ENCODE data around the gene CTDSPL. TPM values are rescaled to one million over a fixed set of nuclear protein-coding genes. Genes with fewer than 3 reads are reported as not detected.

CTDSPL gene
- polyA plus RNA-seq, 3 donors = 94.0 to 114 (median 104) TPM

DNA sequence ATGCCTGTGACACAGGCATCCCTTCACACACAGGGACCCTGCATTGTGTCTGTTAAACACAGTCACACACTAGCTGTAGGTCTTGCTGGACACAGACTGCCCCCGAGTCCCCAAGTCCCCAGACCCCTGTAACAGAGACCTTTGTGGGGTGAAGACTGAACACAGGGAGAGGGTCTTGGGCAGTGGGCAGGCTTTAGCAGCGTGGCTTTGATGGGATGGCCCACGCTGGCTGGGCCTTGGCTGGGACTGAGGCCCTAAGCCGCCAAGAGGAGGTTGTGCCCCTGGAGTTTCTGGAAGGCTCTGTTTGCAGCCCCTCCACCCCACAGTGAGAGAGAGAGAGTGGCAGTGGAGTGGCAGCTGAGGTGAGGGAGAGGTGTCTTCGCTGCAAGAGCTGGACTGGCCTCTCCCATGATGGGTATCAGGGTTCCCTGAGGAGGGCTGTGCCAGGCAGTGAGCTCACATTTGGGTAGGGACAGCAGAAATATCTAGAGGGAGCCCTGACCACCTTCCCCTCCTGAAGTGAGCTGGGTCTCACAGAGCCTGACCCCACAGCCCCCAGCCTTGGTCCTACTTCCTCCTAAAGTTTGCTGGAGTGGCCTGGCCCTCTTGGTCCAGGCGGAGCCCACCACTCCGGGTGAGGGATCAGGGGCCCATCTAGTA, 128.3 kb downstream of the CTDSPL start:
- no peak for DNase-seq (ENCODE audit: extremely low read depth in 1 of 11, low read depth in 9 of 11, low spot score in 4 of 11)

DNA sequence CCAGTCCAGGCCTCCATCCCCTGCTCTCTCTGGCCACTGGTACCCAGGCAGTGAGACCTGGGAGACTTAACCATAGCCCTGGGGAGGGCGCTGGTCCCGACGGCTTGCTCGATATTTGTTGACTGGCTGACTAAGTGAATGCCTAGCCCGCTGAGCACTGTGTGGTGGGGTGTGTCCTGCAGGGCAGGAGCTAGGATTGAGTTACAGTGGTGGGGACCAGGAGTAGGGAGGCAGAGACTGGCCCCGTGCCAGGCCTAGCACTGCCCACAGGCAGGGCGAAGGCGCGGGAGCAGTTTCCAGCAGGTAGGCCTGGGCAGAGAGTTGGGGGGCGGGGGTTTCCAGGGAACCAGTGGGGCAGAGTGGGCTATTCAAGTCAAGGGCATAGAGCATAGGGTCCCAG, 128.8 kb downstream of the CTDSPL start, which contains the start of gene VILL:
Gene VILL, plus strand, starts transcription at position 260 of the 400 bp plus-strand sequence. CDS start 2,887 bp downstream, outside the sequence.
- DNase-seq (ENCODE audit: extremely low read depth in 1 of 11, low read depth in 9 of 11, low spot score in 4 of 11) = peak in 4 of 11 donors; percentile 29 to 42 (median 37)

DNA sequence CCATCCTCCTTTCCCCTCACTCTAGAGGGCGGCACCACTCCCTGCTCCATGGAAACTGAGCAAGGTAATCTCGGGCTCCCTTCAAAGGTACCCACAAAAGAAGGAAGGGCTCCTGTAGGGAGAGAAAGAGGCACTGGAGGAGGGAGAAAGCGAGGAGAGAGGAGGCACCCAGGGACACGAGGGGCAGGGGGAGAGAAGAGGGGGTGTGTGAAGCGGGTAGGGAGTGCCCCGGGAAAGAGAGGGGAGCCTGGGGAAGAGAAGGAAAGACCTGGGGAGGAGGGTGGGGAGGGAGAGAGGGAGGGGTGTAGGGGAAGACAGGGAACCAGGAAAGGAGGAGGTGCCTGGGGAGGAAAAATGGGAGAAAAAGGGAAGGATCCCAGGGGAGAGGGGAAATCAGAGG, 129.4 kb downstream of the CTDSPL start:
- no peak for DNase-seq (ENCODE audit: extremely low read depth in 1 of 11, low read depth in 9 of 11, low spot score in 4 of 11)

DNA sequence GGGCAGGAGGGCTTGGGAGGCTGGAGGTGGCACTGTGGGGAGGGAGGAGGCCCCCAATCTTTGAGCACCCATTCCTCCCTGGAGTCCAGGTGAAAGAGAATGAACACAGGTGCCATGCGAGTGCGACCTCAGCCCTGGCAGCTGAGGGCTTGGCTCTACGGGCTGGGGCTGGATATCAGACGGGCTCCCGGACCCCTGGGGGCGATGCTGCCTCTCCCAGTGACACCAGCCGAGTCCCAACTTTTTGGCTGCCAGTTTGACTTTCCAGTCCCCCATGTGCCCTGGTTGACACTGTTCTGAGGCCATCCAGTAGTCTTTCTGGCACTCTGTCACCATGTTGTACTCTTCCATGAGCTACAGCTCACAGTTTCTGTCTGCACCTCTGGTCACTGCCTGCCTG, 130.1 kb downstream of the CTDSPL start:
- no peak for DNase-seq (ENCODE audit: extremely low read depth in 1 of 11, low read depth in 9 of 11, low spot score in 4 of 11)

DNA sequence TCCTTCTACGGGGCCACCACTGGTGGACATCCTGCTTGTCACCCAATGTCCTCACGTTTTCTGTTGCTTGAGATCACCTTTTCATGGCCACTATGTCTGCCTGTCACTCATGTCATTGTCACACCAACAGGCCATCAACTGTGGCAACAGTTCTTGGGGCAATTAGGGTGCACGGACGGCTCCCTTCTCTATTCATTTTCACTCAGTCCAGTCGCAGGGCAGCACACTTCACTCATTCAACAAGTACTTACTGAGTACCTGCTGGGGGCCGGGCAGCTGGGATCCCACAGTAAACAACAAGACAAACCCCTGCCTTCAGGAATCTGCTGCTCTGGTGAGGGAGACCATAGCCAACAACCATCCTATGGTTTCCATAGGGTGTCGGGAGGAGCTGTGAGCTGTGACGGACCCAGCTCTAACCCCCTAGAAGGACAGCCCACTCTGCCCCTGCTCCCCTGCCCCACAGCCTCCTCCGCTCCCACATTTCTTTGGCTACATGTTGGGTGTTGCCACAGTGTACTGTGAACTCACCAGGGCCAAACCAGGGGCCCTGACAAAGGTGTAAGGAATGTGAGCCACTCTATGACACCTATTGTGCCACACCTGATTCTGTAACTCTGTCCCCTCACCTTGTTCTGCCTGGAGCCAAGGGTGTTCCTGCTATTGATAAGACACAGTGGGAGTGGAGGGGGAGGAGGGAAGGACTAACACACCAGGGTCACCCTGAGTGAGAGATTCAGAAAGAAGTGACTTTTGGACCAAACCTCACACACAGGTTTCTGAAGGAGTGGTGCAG, 130.8 kb downstream of the CTDSPL start:
- no peak for DNase-seq (ENCODE audit: extremely low read depth in 1 of 11, low read depth in 9 of 11, low spot score in 4 of 11)

DNA sequence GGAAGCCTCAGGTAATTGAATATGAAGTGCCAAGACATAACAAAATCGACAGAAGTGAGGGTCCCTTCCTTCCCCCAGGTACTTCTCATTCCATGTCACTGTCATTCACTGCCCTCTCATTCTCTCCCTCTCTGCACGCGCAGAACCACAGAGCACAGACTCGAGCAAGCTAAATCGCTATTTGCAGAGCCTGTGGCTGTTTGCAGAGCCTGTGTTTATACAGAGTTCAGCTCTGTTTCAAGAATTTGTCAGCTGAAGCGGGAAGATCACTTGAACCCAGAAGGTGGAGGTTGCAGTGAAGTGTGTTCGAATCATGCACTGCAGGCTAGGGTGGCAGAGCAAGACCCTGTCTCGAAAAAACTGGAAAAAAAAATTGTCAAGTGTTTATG, 131.4 kb downstream of the CTDSPL start:
- no peak for DNase-seq (ENCODE audit: extremely low read depth in 1 of 11, low read depth in 9 of 11, low spot score in 4 of 11)

DNA sequence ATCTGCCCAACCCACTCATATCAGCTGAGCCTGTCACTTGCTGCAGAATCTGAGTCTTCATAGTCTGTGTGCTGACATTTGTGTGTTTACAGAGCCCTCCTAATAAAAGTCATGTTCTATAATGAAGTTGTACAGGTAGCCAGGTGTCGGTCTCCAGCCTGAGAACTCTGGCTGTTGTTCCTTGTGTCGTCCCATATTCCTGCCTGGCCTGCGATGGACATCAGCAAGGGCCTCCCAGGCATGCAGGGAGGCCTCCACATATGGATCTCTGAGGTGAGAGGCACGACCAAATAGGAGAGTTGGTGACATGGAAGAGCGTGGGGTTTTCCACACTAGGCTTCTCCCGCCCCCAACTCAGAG, 131.8 kb downstream of the CTDSPL start:
- no peak for DNase-seq (ENCODE audit: extremely low read depth in 1 of 11, low read depth in 9 of 11, low spot score in 4 of 11)

DNA sequence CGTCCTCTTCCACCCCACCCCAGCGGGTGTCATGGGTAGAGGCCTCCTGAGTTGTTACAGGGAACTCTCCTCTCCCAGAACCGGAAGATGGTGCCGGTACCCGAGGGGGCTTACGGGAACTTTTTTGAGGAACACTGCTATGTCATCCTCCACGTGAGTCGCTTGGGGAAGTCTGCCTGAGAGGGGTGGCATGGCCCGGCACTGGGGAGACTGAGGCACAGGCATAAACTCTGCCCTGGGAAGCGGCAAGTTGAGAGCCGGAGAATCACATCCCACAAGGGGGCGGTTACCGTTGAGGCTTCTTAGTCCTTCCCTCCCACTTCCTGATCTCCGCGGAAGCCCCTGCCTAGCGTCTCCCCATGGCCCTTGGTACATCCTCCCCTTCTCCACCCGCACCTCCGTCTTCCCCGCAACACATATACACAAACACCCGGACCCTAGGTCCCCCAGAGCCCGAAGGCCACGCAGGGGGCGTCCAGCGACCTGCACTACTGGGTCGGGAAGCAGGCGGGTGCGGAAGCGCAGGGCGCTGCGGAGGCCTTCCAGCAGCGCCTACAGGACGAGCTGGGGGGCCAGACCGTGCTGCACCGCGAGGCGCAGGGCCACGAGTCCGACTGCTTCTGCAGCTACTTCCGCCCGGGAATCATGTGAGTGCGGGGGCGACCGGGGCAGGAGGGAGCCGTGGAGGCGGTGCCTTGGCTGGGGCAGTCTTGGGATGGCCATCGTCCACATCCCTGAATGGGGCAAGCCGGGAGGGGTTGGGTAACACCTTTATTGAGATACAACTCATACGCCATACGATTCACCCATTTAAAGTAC, 132.3 kb downstream of the CTDSPL start:
- DNase-seq (ENCODE audit: extremely low read depth in 1 of 11, low read depth in 9 of 11, low spot score in 4 of 11) = peak in 9 of 11 donors; percentile 44 to 59 (median 50)

DNA sequence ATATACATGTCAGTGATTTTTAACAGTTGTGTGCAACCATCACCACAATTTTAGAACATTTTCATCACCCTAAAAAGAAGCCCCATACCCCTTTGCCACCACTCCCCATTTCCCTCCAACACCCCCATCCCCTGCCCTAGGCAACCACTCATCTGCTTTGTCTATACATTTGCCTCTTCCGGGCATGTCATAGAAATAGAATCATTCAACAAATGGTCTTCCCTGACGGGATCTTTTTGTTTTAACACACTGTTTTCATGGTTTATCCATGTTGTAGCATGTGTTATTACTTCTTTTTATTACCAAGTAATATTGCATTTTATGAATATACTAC, 132.9 kb downstream of the CTDSPL start:
- no peak for DNase-seq (ENCODE audit: extremely low read depth in 1 of 11, low read depth in 9 of 11, low spot score in 4 of 11)

DNA sequence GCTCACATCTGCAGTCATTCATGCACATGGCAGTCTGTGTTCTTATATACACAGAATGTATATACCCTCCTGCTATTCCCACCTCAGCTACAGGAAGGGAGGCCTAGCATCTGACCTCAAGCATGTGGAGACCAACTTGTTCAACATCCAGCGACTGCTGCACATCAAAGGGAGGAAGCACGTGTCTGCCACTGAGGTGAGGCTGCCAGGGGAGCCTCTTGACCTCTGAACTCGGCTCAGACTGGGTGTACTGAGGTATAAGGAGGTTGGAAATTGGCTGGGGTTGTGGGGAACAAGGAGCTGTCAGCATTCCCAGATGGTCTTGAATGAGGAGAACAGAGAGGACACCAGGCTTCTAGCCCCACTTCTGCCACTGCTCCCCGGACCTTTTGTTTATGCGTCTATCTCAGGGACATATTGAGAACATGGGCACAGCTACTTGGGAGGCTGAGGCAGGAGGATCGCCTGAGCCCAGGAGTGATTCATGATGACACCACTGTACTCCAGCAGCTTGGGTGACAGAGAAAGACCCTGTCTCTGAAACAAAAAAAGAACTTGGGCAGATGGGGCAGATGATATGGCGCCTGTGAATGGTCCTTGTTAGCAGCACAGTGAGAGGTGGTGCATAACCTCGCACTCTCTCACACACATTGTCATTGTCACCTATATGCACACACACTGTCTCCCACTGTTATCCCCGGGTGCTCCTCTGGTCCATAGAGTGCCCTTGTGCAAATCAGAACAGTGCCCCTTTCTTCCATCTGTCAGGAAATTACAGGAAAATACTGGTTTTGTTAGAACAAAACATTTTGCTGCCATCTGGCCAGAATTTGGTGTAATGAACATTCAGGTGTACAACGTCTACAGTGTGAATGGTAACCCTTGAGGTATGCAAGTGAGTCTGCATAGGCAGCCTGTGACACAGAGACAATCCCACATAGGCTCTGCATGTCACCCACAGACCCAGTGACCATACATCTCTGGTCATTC, 134.3 kb downstream of the CTDSPL start:
- DNase-seq (ENCODE audit: extremely low read depth in 1 of 11, low read depth in 9 of 11, low spot score in 4 of 11) = no peak

DNA sequence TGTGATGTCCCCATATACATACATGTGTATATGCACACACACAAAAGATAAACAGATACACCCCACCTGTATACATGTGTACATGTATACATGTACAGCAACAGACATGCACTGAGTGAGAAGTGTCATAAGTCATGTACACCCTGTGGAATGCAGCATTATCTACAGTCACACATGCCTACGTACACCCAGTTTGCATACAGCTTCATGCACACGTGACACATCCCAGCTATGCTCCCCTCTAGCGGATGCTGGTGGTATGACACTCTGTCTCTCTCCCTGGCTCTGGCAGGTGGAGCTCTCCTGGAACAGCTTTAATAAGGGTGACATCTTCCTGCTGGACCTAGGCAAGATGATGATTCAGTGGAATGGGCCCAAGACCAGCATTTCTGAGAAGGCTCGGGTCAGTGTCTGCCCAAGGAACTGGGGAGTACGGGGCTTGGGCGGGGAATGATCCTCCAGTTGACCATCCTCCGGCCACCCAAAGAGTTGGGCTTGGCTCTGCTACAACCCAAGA, 135.2 kb downstream of the CTDSPL start:
- peak in 10 of 11 donors; percentile 51 to 82 (median 64) for DNase-seq (ENCODE audit: extremely low read depth in 1 of 11, low read depth in 9 of 11, low spot score in 4 of 11)

DNA sequence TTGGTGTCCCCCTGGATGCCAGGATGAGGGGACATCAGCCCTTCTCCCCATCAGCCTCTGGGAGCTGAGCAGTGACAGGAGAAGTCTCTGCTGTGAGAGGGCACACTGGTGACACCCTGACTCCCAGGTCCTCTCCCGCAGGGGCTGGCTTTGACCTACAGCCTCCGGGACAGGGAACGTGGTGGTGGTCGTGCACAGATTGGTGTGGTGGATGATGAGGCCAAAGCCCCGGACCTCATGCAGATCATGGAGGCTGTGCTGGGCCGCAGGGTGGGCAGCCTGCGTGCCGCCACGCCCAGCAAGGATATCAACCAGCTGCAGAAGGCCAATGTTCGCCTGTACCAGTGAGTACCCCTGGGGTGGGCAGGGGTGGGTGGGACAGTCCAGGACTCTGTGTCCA, 135.7 kb downstream of the CTDSPL start:
- DNase-seq (ENCODE audit: extremely low read depth in 1 of 11, low read depth in 9 of 11, low spot score in 4 of 11) = no peak

DNA sequence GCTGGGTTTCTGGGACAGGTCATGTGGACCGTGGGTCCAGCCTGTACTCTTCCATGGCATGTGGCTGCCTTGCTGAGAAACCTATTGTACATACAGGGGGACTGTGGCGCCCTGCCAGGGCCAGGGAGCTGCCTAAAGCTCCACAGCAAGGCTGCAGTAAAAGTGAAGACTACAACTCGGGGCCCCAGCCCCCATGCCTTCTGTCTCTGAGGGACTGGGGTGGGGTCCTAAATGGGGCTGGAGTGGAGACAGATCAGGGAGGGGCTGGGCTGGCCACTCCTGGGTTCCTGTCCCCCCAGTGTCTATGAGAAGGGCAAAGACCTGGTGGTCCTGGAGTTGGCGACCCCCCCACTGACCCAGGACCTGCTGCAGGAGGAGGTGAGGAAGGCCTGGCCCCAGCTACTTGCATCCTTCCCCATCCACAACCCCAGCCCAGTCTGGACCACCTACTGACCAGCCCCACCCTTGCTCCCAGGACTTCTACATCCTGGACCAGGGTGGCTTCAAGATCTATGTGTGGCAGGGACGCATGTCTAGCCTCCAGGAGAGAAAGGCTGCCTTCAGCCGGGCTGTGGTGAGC, 136.2 kb downstream of the CTDSPL start:
- DNase-seq (ENCODE audit: extremely low read depth in 1 of 11, low read depth in 9 of 11, low spot score in 4 of 11) = no peak

DNA sequence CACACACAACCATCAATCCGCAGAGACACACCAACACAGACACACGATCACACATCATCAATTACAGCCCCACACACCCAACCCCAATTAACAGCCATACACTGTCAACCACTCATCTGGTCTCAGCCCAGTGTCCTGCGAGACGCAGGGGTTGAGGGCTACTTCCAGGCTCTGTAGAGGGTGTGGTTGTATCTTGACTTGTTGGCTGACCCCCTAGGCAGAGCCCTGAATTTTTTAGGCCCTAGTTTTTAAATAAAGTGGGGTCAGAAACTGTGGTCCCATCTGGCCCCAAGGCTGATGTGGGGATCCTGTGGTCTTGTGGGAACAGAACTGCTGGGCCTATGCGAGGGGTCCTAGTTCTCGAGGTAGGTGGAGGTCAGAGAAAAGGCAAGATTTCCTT, 138.2 kb downstream of the CTDSPL start:
- DNase-seq (ENCODE audit: extremely low read depth in 1 of 11, low read depth in 9 of 11, low spot score in 4 of 11) = no peak

DNA sequence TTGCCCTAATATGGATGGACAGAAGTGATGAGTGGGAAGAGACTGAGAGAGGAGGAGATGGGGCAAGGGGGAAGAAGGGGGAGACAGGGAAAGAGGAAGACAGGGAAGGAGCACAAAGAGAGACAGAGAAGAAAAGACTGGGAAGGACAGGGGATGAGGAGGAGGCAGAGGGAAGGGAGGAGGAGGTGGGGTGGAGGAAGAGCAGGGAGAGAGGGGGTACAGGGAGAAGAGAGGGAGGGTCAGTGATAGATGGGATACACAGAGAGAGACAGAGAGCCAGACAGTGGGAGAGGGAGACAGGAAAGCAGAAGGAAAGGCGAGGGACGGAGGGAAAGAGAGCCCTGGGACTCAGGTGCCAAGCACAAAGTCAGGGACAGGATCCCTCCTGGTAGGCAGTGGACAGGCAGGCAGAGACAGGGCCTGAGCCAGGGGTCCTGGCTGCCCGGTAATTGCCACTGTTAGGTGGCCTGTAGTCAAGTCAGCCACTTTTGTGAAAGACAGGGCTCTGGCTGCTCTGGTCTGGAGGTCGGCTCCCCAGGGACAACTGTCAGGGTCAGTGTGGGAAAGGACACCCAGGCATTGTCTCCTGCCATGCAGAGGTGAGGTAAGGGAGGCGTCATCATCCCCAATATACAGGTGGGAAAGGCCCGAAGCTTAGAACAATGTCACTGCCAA, 138.7 kb downstream of the CTDSPL start:
- DNase-seq (ENCODE audit: extremely low read depth in 1 of 11, low read depth in 9 of 11, low spot score in 4 of 11) = no peak

DNA sequence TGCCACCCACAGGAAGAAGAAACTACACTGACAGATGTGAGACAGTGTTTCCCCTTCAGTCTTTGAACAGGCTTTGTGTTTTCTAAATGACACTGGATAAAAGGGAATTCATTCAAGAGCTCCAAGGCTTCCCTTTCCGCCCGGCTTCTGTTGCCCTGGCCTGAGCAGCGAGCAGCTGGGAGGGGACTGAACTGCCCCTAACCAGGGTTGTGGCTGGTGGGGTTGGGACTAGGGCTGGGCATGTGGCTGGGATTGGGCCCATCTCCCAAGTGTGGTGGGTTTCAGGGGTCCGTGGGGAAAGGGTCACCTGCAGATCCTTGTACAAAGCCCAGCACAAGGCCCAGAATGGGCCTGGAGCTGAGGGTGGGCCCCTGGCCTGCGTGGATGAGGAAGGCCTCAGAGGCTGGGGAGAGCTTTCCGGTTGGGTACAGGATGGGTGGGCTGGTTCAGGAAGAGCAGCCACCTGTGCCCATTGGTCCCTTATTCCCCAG, 139.3 kb downstream of the CTDSPL start:
- DNase-seq (ENCODE audit: extremely low read depth in 1 of 11, low read depth in 9 of 11, low spot score in 4 of 11) = no peak

DNA sequence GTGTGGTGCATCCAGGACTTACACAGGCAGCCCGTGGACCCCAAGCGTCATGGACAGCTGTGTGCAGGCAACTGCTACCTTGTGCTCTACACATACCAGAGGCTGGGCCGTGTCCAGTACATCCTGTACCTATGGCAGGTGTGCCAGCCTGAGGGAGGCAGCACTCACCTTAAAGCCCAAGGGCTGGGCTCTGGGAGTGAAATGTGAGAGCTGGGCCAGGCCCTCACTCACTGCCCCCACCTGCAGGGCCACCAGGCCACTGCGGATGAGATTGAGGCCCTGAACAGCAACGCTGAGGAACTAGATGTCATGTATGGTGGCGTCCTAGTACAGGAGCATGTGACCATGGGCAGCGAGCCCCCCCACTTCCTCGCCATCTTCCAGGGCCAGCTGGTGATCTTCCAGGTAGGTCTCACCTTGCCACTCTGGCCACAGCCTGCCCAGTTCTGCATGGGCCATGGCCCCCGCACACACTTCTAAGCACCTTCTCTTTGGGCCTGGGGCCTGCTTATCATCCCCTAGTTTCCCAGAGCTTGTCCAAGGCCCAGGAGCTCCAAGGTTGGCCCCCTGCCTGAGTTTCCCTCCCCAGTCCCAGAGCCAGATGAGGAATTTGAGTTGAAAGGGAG, 139.9 kb downstream of the CTDSPL start:
- no peak for DNase-seq (ENCODE audit: extremely low read depth in 1 of 11, low read depth in 9 of 11, low spot score in 4 of 11)

Measured in renal cortex interstitium (tissue), 11 donors.